ENCODE measurements around the gene UBE2E3. TPM values are rescaled to one million over a fixed set of nuclear protein-coding genes. Genes with fewer than 3 reads are reported as not detected.

Gene UBE2E3
- total and polyA plus RNA-seq, 2 of the 4 experiments (the other 2 are of a cell fraction) = 106 to 114 TPM

DNA sequence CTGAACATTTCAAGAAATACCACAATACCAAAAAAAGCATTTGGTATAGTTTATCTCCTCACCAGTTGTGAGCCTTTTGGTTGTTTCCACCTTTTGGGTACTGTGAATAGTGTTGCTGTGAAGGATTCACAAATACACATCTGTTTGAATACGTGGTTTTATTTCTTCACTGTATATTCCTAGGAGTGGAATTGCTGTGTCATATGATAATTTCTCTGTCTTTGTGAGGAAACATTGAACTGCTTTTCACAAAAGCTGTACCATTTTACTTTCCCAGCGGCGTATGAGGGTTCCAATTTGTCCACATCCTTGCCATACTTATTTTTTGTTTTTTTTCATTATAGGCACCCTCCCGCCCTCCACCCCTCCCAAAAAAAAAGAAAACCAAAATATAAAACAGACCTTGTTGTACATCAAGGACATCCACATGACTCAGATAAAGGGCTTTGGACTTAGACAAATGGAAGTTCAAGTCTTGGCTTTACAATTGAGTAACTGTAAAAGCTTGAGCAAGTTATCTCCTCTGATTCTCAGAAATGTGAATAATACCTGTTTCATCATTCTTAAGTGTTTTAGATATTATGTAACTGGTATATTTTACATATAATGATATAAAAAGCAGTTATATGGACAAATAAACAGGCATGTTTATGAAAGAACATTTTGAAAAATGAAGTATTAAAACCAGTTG, 19.0 kb downstream of the UBE2E3 start:
- no peak overlapping the region for H3K4me2 ChIP-seq (ENCODE audit: low read depth, low read length)
- ChIA-PET POLR2A (ENCODE audit: unreplicated experiment) (no interaction called here), CTCF (no interaction called here)
- H3K9me1 ChIP-seq (ENCODE audit: insufficient read depth, low read length) = no peaks in the 10 kb centered on the region
- no peak overlapping the region for H3K4ac ChIP-seq (ENCODE audit: low read depth, low read length)
- H3K36me3 ChIP-seq (ENCODE audit: control insufficient read depth, insufficient read depth, low read length) = peaks cover 1% of the 10 kb centered on the region; the same call in 1 of the 2 replicates
- H2AK9ac ChIP-seq (replicated peaks; ENCODE audit: low read depth, low read length, poor library complexity) = no peak overlapping the region
- H3K27ac ChIP-seq (ENCODE audit: insufficient read depth, low read length) = no peak overlapping the region
- H2BK120ac ChIP-seq (ENCODE audit: low read depth, low read length) = no peak overlapping the region
- DNase-seq (no peak), ATAC-seq (ENCODE audit: low read depth) (no peak)
- in situ Hi-C loops (cut with MboI; ENCODE audit: low sequenced_read_pairs) = no loop called here
- no peak overlapping the region for H4K5ac ChIP-seq (ENCODE audit: low read depth, low read length)
- no peak overlapping the region for H2AK5ac ChIP-seq (ENCODE audit: low read depth, low read length)
- no peaks in the 10 kb centered on the region for H3K27me3 ChIP-seq (ENCODE audit: control insufficient read depth, insufficient read depth, low read length)
- H4K8ac ChIP-seq (ENCODE audit: low read depth in 2 of 2, low read length in 2 of 2) = no peak overlapping the region
- H3K79me1 ChIP-seq (ENCODE audit: low read depth in 1 of 2, low read length in 2 of 2) = peaks cover 6 to 43% of the 10 kb centered on the region in 2 experiments; a peak in 3 of 4 replicates
- H3K14ac ChIP-seq (replicated peaks; ENCODE audit: low read depth, low read length) = no peak overlapping the region
- H3K56ac ChIP-seq (ENCODE audit: extremely low read depth, insufficient read depth, low read length) = no peak overlapping the region
- WGBS, 2 experiments (ENCODE audit: extremely low coverage in 2 of 2, insufficient read length in 1 of 2) = 92% methylated on average over 2 of the region's 4 CpGs; no CpG with 5 or more reads in 1 of the 2 experiments
- TF ChIP-seq, protein P1, sequence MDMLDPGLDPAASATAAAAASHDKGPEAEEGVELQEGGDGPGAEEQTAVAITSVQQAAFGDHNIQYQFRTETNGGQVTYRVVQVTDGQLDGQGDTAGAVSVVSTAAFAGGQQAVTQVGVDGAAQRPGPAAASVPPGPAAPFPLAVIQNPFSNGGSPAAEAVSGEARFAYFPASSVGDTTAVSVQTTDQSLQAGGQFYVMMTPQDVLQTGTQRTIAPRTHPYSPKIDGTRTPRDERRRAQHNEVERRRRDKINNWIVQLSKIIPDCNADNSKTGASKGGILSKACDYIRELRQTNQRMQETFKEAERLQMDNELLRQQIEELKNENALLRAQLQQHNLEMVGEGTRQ (IDR thresholded peaks at IDR 0.05; ENCODE audit: low read depth, low read length) = no peak
- no peak for TF ChIP-seq RCOR1 (IDR thresholded peaks at IDR 0.05; ENCODE audit: insufficient replicate concordance, low read length)
- TF ChIP-seq MAZ (IDR thresholded peaks at IDR 0.05; ENCODE audit: borderline replicate concordance, low read depth, low read length) = no peak
- no peak for TF ChIP-seq RFX5 (IDR thresholded peaks at IDR 0.05; ENCODE audit: low read depth, low read length)
- TF ChIP-seq RAD21 (IDR thresholded peaks at IDR 0.05; ENCODE audit: low read length) = no peak
- TF ChIP-seq, protein P2, sequence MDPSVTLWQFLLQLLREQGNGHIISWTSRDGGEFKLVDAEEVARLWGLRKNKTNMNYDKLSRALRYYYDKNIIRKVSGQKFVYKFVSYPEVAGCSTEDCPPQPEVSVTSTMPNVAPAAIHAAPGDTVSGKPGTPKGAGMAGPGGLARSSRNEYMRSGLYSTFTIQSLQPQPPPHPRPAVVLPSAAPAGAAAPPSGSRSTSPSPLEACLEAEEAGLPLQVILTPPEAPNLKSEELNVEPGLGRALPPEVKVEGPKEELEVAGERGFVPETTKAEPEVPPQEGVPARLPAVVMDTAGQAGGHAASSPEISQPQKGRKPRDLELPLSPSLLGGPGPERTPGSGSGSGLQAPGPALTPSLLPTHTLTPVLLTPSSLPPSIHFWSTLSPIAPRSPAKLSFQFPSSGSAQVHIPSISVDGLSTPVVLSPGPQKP (IDR thresholded peaks at IDR 0.05; ENCODE audit: borderline replicate concordance, low read depth, low read length) = no peak
- TF ChIP-seq FOS (IDR thresholded peaks at IDR 0.05; ENCODE audit: low read depth, low read length) = no peak
- TF ChIP-seq BHLHE40 (IDR thresholded peaks at IDR 0.05; ENCODE audit: low read depth, low read length) = no peak
- no peak for TF ChIP-seq POLR2A (IDR thresholded peaks at IDR 0.05; ENCODE audit: low read depth, low read length)
- no peak for TF ChIP-seq CEBPB (IDR thresholded peaks at IDR 0.05; ENCODE audit: low read depth, low read length)
- 0 out of 2 replicates have a peak, but pooled peaks cover 1% of the 10 kb centered on the region for H3K4me1 ChIP-seq (ENCODE audit: control insufficient read depth, insufficient read depth, low read length)
- H4K20me1 ChIP-seq (ENCODE audit: insufficient read depth, low read length) = peaks cover 3% of the 10 kb centered on the region; the same call in 1 of the 2 replicates
- H3K9me3 ChIP-seq (ENCODE audit: control insufficient read depth, insufficient read depth, low read length) = no peaks in the 10 kb centered on the region
- no peak overlapping the region for H3K18ac ChIP-seq (ENCODE audit: low read depth, low read length)
- no peak overlapping the region for H3K9ac ChIP-seq (ENCODE audit: low read depth, low read length)
- H3K23ac ChIP-seq (ENCODE audit: low read depth, low read length) = no peak overlapping the region
- H3K4me3 ChIP-seq (ENCODE audit: insufficient read depth, low read depth, low read length) = no peak overlapping the region
- no TSS peak for BruUV-seq (replicated peaks)
- no peak overlapping the region for H4K91ac ChIP-seq (ENCODE audit: insufficient read depth, low read depth, low read length)
- H2BK20ac ChIP-seq (ENCODE audit: low read depth, low read length) = no peak overlapping the region
- no peak overlapping the region for H2BK5ac ChIP-seq (ENCODE audit: low read depth, low read length, poor library complexity, severe bottlenecking)
- H2BK15ac ChIP-seq (ENCODE audit: low read depth, low read length) = no peak overlapping the region
- dilution Hi-C loops (cut with HindIII; ENCODE audit: low sequenced_read_pairs, unreplicated experiment) = no loop called here
- intact Hi-C loops (cut with micrococcal nuclease) = no loop called here
- no peak overlapping the region for H2AFZ ChIP-seq (replicated peaks; ENCODE audit: low read length, poor library complexity)
